H1 (cell line): Measurements from ENCODE around the gene EEF1A2. TPM values are rescaled to one million over a fixed set of nuclear protein-coding genes. Genes with fewer than 3 reads are reported as not detected.

ENCODE experiments used
- CTCF ChIA-PET: fragments of 300-600 bp; sonication (Branson Sonifier 250); formaldehyde crosslinking; loops from one replicate; lab custom pipeline; 2021; ENCODE audit not compliant: partially characterized antibody; lab: Charles Lee
- POLR2A ChIA-PET: fragments of 300-600 bp; sonication (Branson Sonifier 250); formaldehyde crosslinking; loops from one replicate; lab custom pipeline; 2021; ENCODE audit warnings: inconsistent platforms; ENCODE audit not compliant: partially characterized antibody; lab: Charles Lee
- DNase-seq, 2 experiments: peaks; one replicate each; pipeline versions ENCODE4 v3.0.0 to v3.0.0-alpha.2; 2010 to 2022; ENCODE audit warnings: low spot score in 2 of 2, low read depth in 1 of 2, mixed read lengths in 1 of 2
- FAIRE-seq: peaks from 2 replicates; lab custom pipeline; 2011; peaks lifted over from hg19 to GRCh38; lab: Jason Lieb, UNC
- H2AFZ ChIP-seq: 2 replicates; pipeline ENCODE4 v1.8.1; 2012; ENCODE audit warnings: low read length, inconsistent platforms
- H2AK5ac ChIP-seq: 2 replicates; pipeline ENCODE4 v1.6.1; 2013; ENCODE audit warnings: low read depth, low read length
- H2BK120ac ChIP-seq: replicated peaks from 2 replicates; pipeline ENCODE3; 2013; ENCODE audit warnings: low read depth, low read length, inconsistent platforms
- H2BK12ac ChIP-seq: 2 replicates; pipeline ENCODE4 v1.6.1; 2013; ENCODE audit warnings: low read depth, low read length
- H2BK15ac ChIP-seq: 2 replicates; pipeline ENCODE4 v1.6.1; 2013; ENCODE audit warnings: low read length
- H2BK20ac ChIP-seq: 2 replicates; pipeline ENCODE4 v1.6.1; 2013; ENCODE audit warnings: low read length
- H2BK5ac ChIP-seq: 2 replicates; pipeline ENCODE4 v1.6.1; 2013; ENCODE audit warnings: low read depth, low read length
- H3K14ac ChIP-seq: 2 replicates; pipeline ENCODE4 v1.6.1; 2013; ENCODE audit warnings: inconsistent platforms; ENCODE audit not compliant: insufficient read length
- H3K18ac ChIP-seq: 2 replicates; pipeline ENCODE4 v1.6.1; 2013; ENCODE audit warnings: low read length; ENCODE audit errors: extremely low read depth
- H3K23ac ChIP-seq: 2 replicates; pipeline ENCODE4 v1.6.1; 2013; ENCODE audit warnings: inconsistent platforms; ENCODE audit not compliant: insufficient read length
- H3K23me2 ChIP-seq: 2 replicates; pipeline ENCODE4 v1.6.1; 2013; ENCODE audit warnings: low read depth, low read length
- H3K27ac ChIP-seq: 2 replicates; pipeline ENCODE4 v1.6.1; 2011; ENCODE audit warnings: low read depth, low read length, inconsistent platforms
- H3K27me3 ChIP-seq, 4 experiments: replicated peaks in 1 of 4; 1 replicate in 1 of 4; 2 replicates in 3 of 4; pipeline versions ENCODE4 v1.6.1 to v1.8.1; 2011 to 2013; ENCODE audit warnings: low read length in 3 of 4, mild to moderate bottlenecking in 3 of 4, inconsistent platforms in 2 of 4, mixed read lengths in 2 of 4, moderate library complexity in 1 of 4; ENCODE audit not compliant: control insufficient read depth in 3 of 4, insufficient read depth in 3 of 4; ENCODE audit errors: extremely low read depth in 1 of 4
- H3K36me3 ChIP-seq, 4 experiments: 2 replicates each; pipeline versions ENCODE4 v1.6.1 to v1.8.1; 2011 to 2013; ENCODE audit warnings: mild to moderate bottlenecking in 4 of 4, low read length in 3 of 4, moderate library complexity in 2 of 4, control low read depth in 1 of 4, inconsistent platforms in 1 of 4; ENCODE audit not compliant: insufficient read depth in 4 of 4, control insufficient read depth in 2 of 4
- H3K4ac ChIP-seq: replicated peaks from 2 replicates; pipeline ENCODE3; 2013; ENCODE audit warnings: low read length, low read depth, mixed read lengths, inconsistent platforms; ENCODE audit not compliant: insufficient read length
- H3K4me1 ChIP-seq, 4 experiments: replicated peaks in 1 of 4; 1 replicate in 1 of 4; 2 replicates in 3 of 4; pipeline versions ENCODE4 v1.6.1 to v1.8.1; 2011 to 2013; ENCODE audit warnings: low read length in 3 of 4, inconsistent platforms in 2 of 4, mixed read lengths in 1 of 4; ENCODE audit not compliant: insufficient read depth in 4 of 4, control insufficient read depth in 3 of 4
- H3K4me2 ChIP-seq, 2 experiments: 2 replicates each; pipeline versions ENCODE4 v1.6.1 to v1.8.1; 2011 to 2013; ENCODE audit warnings: low read depth in 2 of 2, low read length in 2 of 2, control low read depth in 1 of 2, inconsistent platforms in 1 of 2, mild to moderate bottlenecking in 1 of 2; ENCODE audit not compliant: insufficient read depth in 1 of 2
- H3K4me3 ChIP-seq, 4 experiments: fragments of 200-600, 300-600 bp in 1 of 4; sonication (generic), shearing (Covaris generic), sonication (Bioruptor Twin) in 1 of 4; 2 replicates each; pipeline versions ENCODE4 v1.5.1 to v1.8.1; 2011 to 2016; ENCODE audit warnings: low read length in 4 of 4, low read depth in 3 of 4, control low read depth in 2 of 4, inconsistent platforms in 2 of 4, mild to moderate bottlenecking in 2 of 4, mixed read lengths in 1 of 4, moderate library complexity in 1 of 4; ENCODE audit not compliant: insufficient read depth in 2 of 4; ENCODE audit errors: extremely low read depth in 1 of 4
- H3K56ac ChIP-seq: replicated peaks from 2 replicates; pipeline ENCODE3; 2013; ENCODE audit warnings: low read depth, mild to moderate bottlenecking, mixed read lengths, low read length, inconsistent platforms; ENCODE audit not compliant: insufficient read length
- H3K79me1 ChIP-seq: 2 replicates; pipeline ENCODE4 v1.6.1; 2013; ENCODE audit warnings: low read depth, low read length, control low read depth
- H3K79me2 ChIP-seq, 2 experiments: 2 replicates each; pipeline versions ENCODE4 v1.6.1 to v1.8.1; 2012 to 2013; ENCODE audit warnings: low read length in 2 of 2, mild to moderate bottlenecking in 2 of 2, inconsistent platforms in 1 of 2; ENCODE audit not compliant: insufficient read depth in 2 of 2, control insufficient read depth in 1 of 2
- H3K9ac ChIP-seq, 4 experiments: replicated peaks in 1 of 4; 1 replicate in 1 of 4; 2 replicates in 3 of 4; pipeline versions ENCODE4 v1.6.1 to v1.8.1; 2011 to 2013; ENCODE audit warnings: low read depth in 3 of 4, low read length in 3 of 4, control low read depth in 2 of 4, mild to moderate bottlenecking in 2 of 4, moderate library complexity in 2 of 4, inconsistent platforms in 1 of 4; ENCODE audit errors: extremely low read depth in 1 of 4
- H3K9me3 ChIP-seq, 2 experiments: 2 replicates each; pipeline versions ENCODE4 v1.6.1 to v1.8.1; 2012 to 2013; ENCODE audit warnings: mild to moderate bottlenecking in 2 of 2, moderate library complexity in 2 of 2, control low read depth in 1 of 2, inconsistent platforms in 1 of 2, low read depth in 1 of 2, low read length in 1 of 2, mixed read lengths in 1 of 2; ENCODE audit not compliant: insufficient read depth in 2 of 2
- H4K20me1 ChIP-seq, 2 experiments: replicated peaks in 1 of 2; 2 replicates each; pipeline versions ENCODE3 to v1.8.1; 2011 to 2013; ENCODE audit warnings: inconsistent platforms in 2 of 2, low read length in 2 of 2, mild to moderate bottlenecking in 1 of 2; ENCODE audit not compliant: insufficient read depth in 2 of 2, control insufficient read depth in 1 of 2
- H4K5ac ChIP-seq: 2 replicates; pipeline ENCODE4 v1.6.1; 2013; ENCODE audit warnings: low read length, low read depth, mixed read lengths, inconsistent platforms; ENCODE audit not compliant: insufficient read length
- H4K8ac ChIP-seq: 2 replicates; pipeline ENCODE4 v1.8.0; 2013; ENCODE audit warnings: mild to moderate bottlenecking, moderate library complexity, low read length, inconsistent platforms; ENCODE audit not compliant: insufficient read depth; ENCODE audit errors: extremely low read depth
- H4K91ac ChIP-seq: replicated peaks from 2 replicates; pipeline ENCODE3; 2013; ENCODE audit warnings: low read length, mixed read lengths, inconsistent platforms; ENCODE audit not compliant: insufficient read length
- EGR1 ChIP-seq: IDR thresholded peaks from 2 replicates; pipeline ENCODE4 v1.6.1; 2011; ENCODE audit warnings: low read depth, low read length, borderline replicate concordance
- EP300 ChIP-seq, 2 experiments: IDR thresholded peaks; 1 replicate in 1 of 2; 2 replicates in 1 of 2; pipeline ENCODE4 v1.6.1; 2011 to 2012; ENCODE audit warnings: low read depth in 2 of 2, low read length in 2 of 2, mild to moderate bottlenecking in 2 of 2, borderline replicate concordance in 1 of 2, inconsistent platforms in 1 of 2, moderate library complexity in 1 of 2
- EZH2 ChIP-seq: fragments of 200-600 bp; sonication (generic); IDR thresholded peaks from 2 replicates; pipeline ENCODE4 v1.7.1; 2012; ENCODE audit warnings: low read depth, mild to moderate bottlenecking, moderate library complexity, low read length, inconsistent platforms; ENCODE audit not compliant: severe bottlenecking
- GTF2F1 ChIP-seq: IDR thresholded peaks from 2 replicates; pipeline ENCODE4 v1.6.1; 2012; ENCODE audit warnings: low read depth, low read length, improper control_type of control experiment, borderline replicate concordance
- KDM1A ChIP-seq: fragments of 200-600, 300-600 bp; sonication (generic); IDR thresholded peaks from 2 replicates; pipeline ENCODE4 v1.7.1; 2016; ENCODE audit warnings: mild to moderate bottlenecking, low read length, borderline replicate concordance
- KDM5A ChIP-seq: fragments of 200-600 bp; IDR thresholded peaks from 2 replicates; pipeline ENCODE4 v1.7.1; 2012; ENCODE audit warnings: mild to moderate bottlenecking, low read length, inconsistent platforms, mixed read lengths
- RFX5 ChIP-seq: IDR thresholded peaks from 2 replicates; pipeline ENCODE4 v1.6.1; 2011; ENCODE audit warnings: low read depth, low read length, improper control_type of control experiment, borderline replicate concordance
- RNF2 ChIP-seq: fragments of 200-900, 300-1000 bp; sonication (generic); IDR thresholded peaks from 2 replicates; pipeline ENCODE4 v1.7.1; 2016; ENCODE audit warnings: borderline replicate concordance, low read depth, mild to moderate bottlenecking, antibody characterized with exemption, low read length; ENCODE audit not compliant: poor library complexity, severe bottlenecking; ENCODE audit errors: missing control alignments
- SP4 ChIP-seq: IDR thresholded peaks from 2 replicates; pipeline ENCODE4 v1.6.1; 2012; ENCODE audit warnings: low read length, inconsistent platforms
- SUZ12 ChIP-seq: fragments of 200-600 bp; sonication (generic); IDR thresholded peaks from 2 replicates; pipeline ENCODE4 v1.6.1; 2012; ENCODE audit warnings: mild to moderate bottlenecking, inconsistent platforms, low read length, moderate library complexity, mixed read lengths
- ZNF274 ChIP-seq: IDR thresholded peaks from 2 replicates; pipeline ENCODE4 v1.7.0; 2012; ENCODE audit warnings: low read length, borderline replicate concordance; ENCODE audit errors: extremely low read depth
- WGBS, 2 experiments: shearing (Covaris generic) in 1 of 2; methylation state at CpG; one replicate each; pipeline versions ENCODE4 v1.1.6 to v1.1.7; 2013 to 2015; ENCODE audit warnings: low lambda C conversion rate in 2 of 2, mixed read lengths in 2 of 2, inconsistent platforms in 1 of 2, low coverage in 1 of 2, missing lambda C conversion rate in 1 of 2; ENCODE audit not compliant: insufficient replicate concordance in 2 of 2, insufficient coverage in 1 of 2, insufficient read length in 1 of 2; ENCODE audit errors: extremely low coverage in 1 of 2, missing lambda C conversion rate in 1 of 2; 5-methylcytosine and 5-hydroxymethylcytosine counted together
- polyA plus RNA-seq, 7 experiments: library from polyadenylated mRNA; depleted of rRNA in 3 of 7; stranded (reverse) in 5 of 7; unstranded in 2 of 7; fragments of >200 nt in 5 of 7; fragments of 200-250 nt in 2 of 7; gene quantifications; 1 replicate in 5 of 7; 2 replicates in 1 of 7; 4 replicates in 1 of 7; pipeline versions ENCODE4 v1.2.1 to v1.2.3, GENCODE V29; 2011 to 2013; ENCODE audit warnings: missing spikeins in 2 of 7, mixed read lengths in 2 of 7
- total RNA-seq: library from RNA; stranded (reverse); fragmentation: NEBNext Ultra II Directional; extraction: Animal tissue kit (Norgen Biotek cat#: 25700); gene quantifications from 2 replicates; pipeline ENCODE4 v1.2.1, GENCODE V29; 2021
- TF ChIP-seq, protein P1 (sequence below): IDR thresholded peaks from 2 replicates; pipeline ENCODE4 v1.6.1; 2012; ENCODE audit warnings: inconsistent platforms

The EEF1A2 gene
- total and polyA plus RNA-seq, 2 of the 8 experiments (the other 6 are each of a cell fraction or from before 2014, with no cell fraction given) = 7.4 to 25.8 TPM

DNA sequence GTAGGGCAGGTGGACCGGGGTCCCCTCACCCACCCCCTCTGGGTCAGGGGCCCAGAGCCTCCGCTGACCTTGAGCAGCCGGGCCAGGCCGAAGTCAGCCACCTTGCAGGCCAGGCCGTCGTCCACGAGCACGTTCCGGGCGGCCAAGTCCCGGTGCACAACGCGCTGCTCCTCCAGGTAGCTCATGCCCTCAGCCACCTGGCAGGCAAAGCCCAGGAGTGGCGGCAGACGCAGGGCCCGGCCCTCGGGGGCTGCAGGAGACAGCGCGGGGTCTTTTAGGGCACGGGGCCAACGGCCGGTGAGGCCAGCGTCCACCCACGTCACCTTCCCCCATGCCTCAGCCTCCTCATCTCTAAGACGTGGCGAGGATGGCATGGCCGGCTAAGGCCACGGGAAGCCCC is 42.5 kb upstream of the EEF1A2 start:
- WGBS, 2 experiments = 90% methylated on average over 23 of the region's 28 CpGs; no CpG with 5 or more reads in 1 of the 2 experiments
- FAIRE-seq (no peak), DNase-seq (no peak)
- H3K23me2 ChIP-seq = no peaks in the 10 kb centered on the region
- no peak overlapping the region for H2BK12ac ChIP-seq
- no peaks in the 10 kb centered on the region for H3K36me3 ChIP-seq
- no peak overlapping the region for H2BK20ac ChIP-seq
- H3K4me3 ChIP-seq = no peak overlapping the region
- H3K18ac ChIP-seq = no peak overlapping the region
- H3K27me3 ChIP-seq = no peaks in the 10 kb centered on the region
- H3K27ac ChIP-seq = no peak overlapping the region
- no peak overlapping the region for H3K4ac ChIP-seq
- no peaks in the 10 kb centered on the region for H4K20me1 ChIP-seq
- CTCF ChIA-PET = interaction anchor here (0.6 to 1.8 kb wide), 6 partner anchors 10 to 69 kb away, joined by 3 to 5 read pairs (median 4); no protein-coding TSS in a partner anchor
- no peak overlapping the region for H2BK120ac ChIP-seq
- no peak overlapping the region for H4K91ac ChIP-seq
- H4K8ac ChIP-seq = no peak overlapping the region
- H2AFZ ChIP-seq = no peak overlapping the region
- no peak overlapping the region for H3K56ac ChIP-seq
- H2BK5ac ChIP-seq = no peak overlapping the region
- no peak overlapping the region for H2AK5ac ChIP-seq
- POLR2A ChIA-PET = interaction anchor here (1.3 to 2.3 kb wide), 2 partner anchors 11 to 196 kb away, joined by 3 to 7 read pairs; no protein-coding TSS in a partner anchor
- no peak overlapping the region for H4K5ac ChIP-seq
- no peaks in the 10 kb centered on the region for H3K9me3 ChIP-seq
- no peak overlapping the region for H3K23ac ChIP-seq
- no peak overlapping the region for H3K4me2 ChIP-seq
- H2BK15ac ChIP-seq = no peak overlapping the region
- no peaks in the 10 kb centered on the region for H3K79me2 ChIP-seq
- H3K9ac ChIP-seq = no peak overlapping the region
- peaks cover 0 to 10% (median 0%) of the 10 kb centered on the region in 4 experiments; a peak in 4 of 7 replicates for H3K4me1 ChIP-seq
- no peaks in the 10 kb centered on the region for H3K79me1 ChIP-seq
- H3K14ac ChIP-seq = no peak overlapping the region
- no peak for TF ChIP-seq EZH2
- TF ChIP-seq RNF2 = no peak
- no peak for TF ChIP-seq KDM1A
- no peak for TF ChIP-seq EGR1
- no peak for TF ChIP-seq RFX5
- TF ChIP-seq, protein P1, sequence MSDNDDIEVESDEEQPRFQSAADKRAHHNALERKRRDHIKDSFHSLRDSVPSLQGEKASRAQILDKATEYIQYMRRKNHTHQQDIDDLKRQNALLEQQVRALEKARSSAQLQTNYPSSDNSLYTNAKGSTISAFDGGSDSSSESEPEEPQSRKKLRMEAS = no peak
- TF ChIP-seq ZNF274 = no peak
- TF ChIP-seq SUZ12 = no peak
- TF ChIP-seq EP300 (IDR thresholded peaks at IDR 0.05; ENCODE audit: borderline replicate concordance in 1 of 2, low read depth in 2 of 2, low read length in 2 of 2) = no peak
- TF ChIP-seq GTF2F1 = no peak
- TF ChIP-seq SP4 = no peak
- no peak for TF ChIP-seq KDM5A
